ENCODE measurements around the gene QSOX1. TPM values are rescaled to one million over a fixed set of nuclear protein-coding genes. Genes with fewer than 3 reads are reported as not detected.
A peak's percentile ranks its signal among the peaks of the same experiment; 100 is the strongest.

Gene QSOX1
- total RNA-seq, 1 donor from 2014 or later: 156 TPM

DNA sequence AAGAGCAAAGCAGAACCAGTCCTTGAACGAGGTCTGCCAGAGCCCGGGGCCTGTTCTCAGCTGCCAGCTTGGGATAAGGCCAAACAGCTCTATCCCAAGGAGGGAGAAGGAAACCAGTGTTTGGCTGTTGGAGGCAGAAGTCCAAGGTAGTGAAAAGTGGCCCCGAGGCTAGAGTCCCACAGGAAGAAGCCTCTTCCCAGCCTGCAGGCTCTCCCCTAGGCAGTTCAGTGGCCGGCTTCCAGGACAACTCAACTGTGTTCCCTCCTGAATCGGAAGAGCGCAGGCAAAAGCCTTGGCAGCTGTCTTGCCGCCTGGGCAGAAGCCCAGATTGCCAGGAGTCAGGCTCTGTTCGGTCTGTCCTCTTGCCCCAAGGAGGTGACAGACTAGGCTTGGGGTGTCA, 19.3 kb downstream of the QSOX1 start:
- Mint-ChIP-seq H3K27ac (ENCODE audit: unreplicated experiment) (no peak overlapping the region), H3K4me3 (ENCODE audit: unreplicated experiment) (no peak overlapping the region), H3K4me1 (ENCODE audit: low read depth, unreplicated experiment) (no peaks in the 10 kb centered on the region), H3K9me3 (ENCODE audit: unreplicated experiment) (no peaks in the 10 kb centered on the region), H3K27me3 (ENCODE audit: low read depth, unreplicated experiment) (no peaks in the 10 kb centered on the region), H3K36me3 (ENCODE audit: low read depth, unreplicated experiment) (peaks cover 8% of the 10 kb centered on the region)
- no peaks in the 10 kb centered on the region for H3K4me1 ChIP-seq (ENCODE audit: insufficient read depth, low read length)
- no peak overlapping the region for H3K27ac ChIP-seq (ENCODE audit: low read depth, low read length)
- no peak overlapping the region for H3K4me3 ChIP-seq (ENCODE audit: insufficient read depth, low read depth, low read length)
- H3K9me3 ChIP-seq (ENCODE audit: insufficient read depth, low read depth, low read length): no peaks in the 10 kb centered on the region
- no peak overlapping the region for H3K9ac ChIP-seq (ENCODE audit: low read length)
- TF ChIP-seq EZH2 (IDR thresholded peaks at IDR 0.05; ENCODE audit: insufficient read depth, low read length): no peak
- TF ChIP-seq, protein P1, sequence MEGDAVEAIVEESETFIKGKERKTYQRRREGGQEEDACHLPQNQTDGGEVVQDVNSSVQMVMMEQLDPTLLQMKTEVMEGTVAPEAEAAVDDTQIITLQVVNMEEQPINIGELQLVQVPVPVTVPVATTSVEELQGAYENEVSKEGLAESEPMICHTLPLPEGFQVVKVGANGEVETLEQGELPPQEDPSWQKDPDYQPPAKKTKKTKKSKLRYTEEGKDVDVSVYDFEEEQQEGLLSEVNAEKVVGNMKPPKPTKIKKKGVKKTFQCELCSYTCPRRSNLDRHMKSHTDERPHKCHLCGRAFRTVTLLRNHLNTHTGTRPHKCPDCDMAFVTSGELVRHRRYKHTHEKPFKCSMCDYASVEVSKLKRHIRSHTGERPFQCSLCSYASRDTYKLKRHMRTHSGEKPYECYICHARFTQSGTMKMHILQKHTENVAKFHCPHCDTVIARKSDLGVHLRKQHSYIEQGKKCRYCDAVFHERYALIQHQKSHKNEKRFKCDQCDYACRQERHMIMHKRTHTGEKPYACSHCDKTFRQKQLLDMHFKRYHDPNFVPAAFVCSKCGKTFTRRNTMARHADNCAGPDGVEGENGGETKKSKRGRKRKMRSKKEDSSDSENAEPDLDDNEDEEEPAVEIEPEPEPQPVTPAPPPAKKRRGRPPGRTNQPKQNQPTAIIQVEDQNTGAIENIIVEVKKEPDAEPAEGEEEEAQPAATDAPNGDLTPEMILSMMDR (IDR thresholded peaks at IDR 0.05; ENCODE audit: insufficient read depth, low read depth, low read length): no peak
- H2AFZ ChIP-seq (ENCODE audit: low read depth, low read length): no peak overlapping the region
- H3K4me2 ChIP-seq (ENCODE audit: low read length): no peak overlapping the region
- peaks cover 47% of the 10 kb centered on the region for H4K20me1 ChIP-seq (ENCODE audit: insufficient read depth, low read length)
- H3K27me3 ChIP-seq (ENCODE audit: insufficient read depth, low read length): no peaks in the 10 kb centered on the region
- no peak for FAIRE-seq
- peaks cover 10% of the 10 kb centered on the region for H3K36me3 ChIP-seq (ENCODE audit: insufficient read depth, low read length)
- H3K79me2 ChIP-seq (ENCODE audit: insufficient read depth, low read length): peaks cover 18% of the 10 kb centered on the region
- DNase-seq (ENCODE audit: low read depth): peak; percentile 39

DNA sequence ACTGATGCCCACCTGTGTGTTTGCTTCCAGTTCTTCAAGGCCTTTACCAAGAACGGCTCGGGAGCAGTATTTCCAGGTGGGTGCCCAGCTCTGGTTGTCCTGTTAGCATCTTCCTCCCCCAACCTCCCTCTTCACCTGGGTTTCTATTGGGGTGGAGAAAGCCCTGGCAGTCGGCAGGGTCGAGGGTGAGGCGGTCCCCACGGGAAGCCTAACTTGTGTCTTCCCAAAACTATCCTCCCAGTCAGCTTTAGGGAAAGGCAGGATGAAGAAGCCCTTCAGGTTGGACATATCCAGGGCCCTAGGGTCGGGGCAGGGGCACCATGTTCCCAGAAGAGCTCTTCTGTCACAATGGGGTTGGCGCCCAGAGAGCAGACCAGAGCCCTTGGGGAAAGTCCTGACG, 20.6 kb downstream of the QSOX1 start:
- H2AFZ ChIP-seq (ENCODE audit: low read depth, low read length): no peak overlapping the region
- no peaks in the 10 kb centered on the region for H3K27me3 Mint-ChIP-seq (ENCODE audit: low read depth, unreplicated experiment)
- FAIRE-seq: no peak
- H3K36me3 ChIP-seq (ENCODE audit: insufficient read depth, low read length): peaks cover 10% of the 10 kb centered on the region
- no peak for DNase-seq (ENCODE audit: low read depth)
- H3K4me3 ChIP-seq (ENCODE audit: insufficient read depth, low read depth, low read length): no peak overlapping the region
- peaks cover 43% of the 10 kb centered on the region for H4K20me1 ChIP-seq (ENCODE audit: insufficient read depth, low read length)
- no peak overlapping the region for H3K27ac ChIP-seq (ENCODE audit: low read depth, low read length)
- H3K9me3 ChIP-seq (ENCODE audit: insufficient read depth, low read depth, low read length): no peaks in the 10 kb centered on the region
- no peaks in the 10 kb centered on the region for H3K27me3 ChIP-seq (ENCODE audit: insufficient read depth, low read length)
- no peak for TF ChIP-seq EZH2 (IDR thresholded peaks at IDR 0.05; ENCODE audit: insufficient read depth, low read length)
- TF ChIP-seq, protein P1 (IDR thresholded peaks at IDR 0.05; ENCODE audit: insufficient read depth, low read depth, low read length): no peak
- H3K36me3 Mint-ChIP-seq (ENCODE audit: low read depth, unreplicated experiment): peaks cover 11% of the 10 kb centered on the region
- no peaks in the 10 kb centered on the region for H3K4me1 Mint-ChIP-seq (ENCODE audit: low read depth, unreplicated experiment)
- H3K9ac ChIP-seq (ENCODE audit: low read length): no peak overlapping the region
- H3K4me3 Mint-ChIP-seq (ENCODE audit: unreplicated experiment): no peak overlapping the region
- H3K4me1 ChIP-seq (ENCODE audit: insufficient read depth, low read length): no peaks in the 10 kb centered on the region
- no peak overlapping the region for H3K27ac Mint-ChIP-seq (ENCODE audit: unreplicated experiment)
- H3K9me3 Mint-ChIP-seq (ENCODE audit: unreplicated experiment): no peaks in the 10 kb centered on the region
- H3K4me2 ChIP-seq (ENCODE audit: low read length): no peak overlapping the region
- peaks cover 6% of the 10 kb centered on the region for H3K79me2 ChIP-seq (ENCODE audit: insufficient read depth, low read length)

DNA sequence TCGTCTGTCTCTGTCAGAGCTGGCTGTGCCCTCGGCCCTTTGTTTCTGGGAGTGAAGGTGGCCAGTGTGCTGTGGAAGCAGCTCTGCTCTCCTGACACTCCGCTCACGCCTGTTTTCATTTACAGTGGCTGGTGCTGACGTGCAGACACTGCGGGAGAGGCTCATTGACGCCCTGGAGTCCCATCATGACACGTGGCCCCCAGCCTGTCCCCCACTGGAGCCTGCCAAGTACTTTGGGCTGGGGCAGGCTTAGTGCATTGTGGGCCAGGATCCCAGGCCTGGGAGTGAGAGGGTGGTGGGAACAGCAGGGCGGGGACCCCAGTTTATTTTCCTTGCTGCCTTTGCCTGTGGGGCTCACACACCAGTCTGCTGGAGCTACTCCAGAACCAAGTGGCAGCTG, 21.1 kb downstream of the QSOX1 start:
- Histone ChIP-seq H2AFZ (ENCODE audit: low read depth, low read length) (no peak overlapping the region), H3K4me3 (ENCODE audit: insufficient read depth, low read depth, low read length) (no peak overlapping the region), H3K4me1 (ENCODE audit: insufficient read depth, low read length) (no peaks in the 10 kb centered on the region), H3K27me3 (ENCODE audit: insufficient read depth, low read length) (no peaks in the 10 kb centered on the region), H3K27ac (ENCODE audit: low read depth, low read length) (no peak overlapping the region), H3K79me2 (ENCODE audit: insufficient read depth, low read length) (peaks cover 6% of the 10 kb centered on the region), H3K4me2 (ENCODE audit: low read length) (no peak overlapping the region), H3K9me3 (ENCODE audit: insufficient read depth, low read depth, low read length) (no peaks in the 10 kb centered on the region), H3K36me3 (ENCODE audit: insufficient read depth, low read length) (peaks cover 8% of the 10 kb centered on the region), H3K9ac (ENCODE audit: low read length) (no peak overlapping the region), H4K20me1 (ENCODE audit: insufficient read depth, low read length) (peaks cover 37% of the 10 kb centered on the region)
- Mint-ChIP-seq H3K4me1 (ENCODE audit: low read depth, unreplicated experiment) (no peaks in the 10 kb centered on the region), H3K27ac (ENCODE audit: unreplicated experiment) (no peak overlapping the region), H3K36me3 (ENCODE audit: low read depth, unreplicated experiment) (peaks cover 9% of the 10 kb centered on the region), H3K4me3 (ENCODE audit: unreplicated experiment) (no peak overlapping the region), H3K9me3 (ENCODE audit: unreplicated experiment) (no peaks in the 10 kb centered on the region), H3K27me3 (ENCODE audit: low read depth, unreplicated experiment) (no peaks in the 10 kb centered on the region)
- FAIRE-seq (no peak), DNase-seq (ENCODE audit: low read depth) (no peak)
- TF ChIP-seq, protein P1 (IDR thresholded peaks at IDR 0.05; ENCODE audit: insufficient read depth, low read depth, low read length): no peak
- TF ChIP-seq EZH2 (IDR thresholded peaks at IDR 0.05; ENCODE audit: insufficient read depth, low read length): no peak

Data from astrocyte (in vitro differentiated cells and primary cell).